Breast epithelium (tissue), 4 donors: ENCODE data around the gene MOV10. TPM values are rescaled to one million over a fixed set of nuclear protein-coding genes. Genes with fewer than 3 reads are reported as not detected.

Source experiments
- DNase-seq, 2 donors: peaks; one replicate each; pipeline ENCODE4 v3.0.0-alpha.2; 2019; ENCODE audit warnings: low spot score in 2 of 2
- H3K27ac ChIP-seq, 2 donors: fragments of 200-600 bp; sonication (generic) in 1 of 2; one replicate each; pipeline ENCODE4 v1.5.1; 2016 to 2019; ENCODE audit warnings: mild to moderate bottlenecking in 1 of 2
- H3K27me3 ChIP-seq, 2 donors: fragments of 200-600 bp; sonication (generic) in 1 of 2; one replicate each; pipeline versions ENCODE4 v1.5.1 to v1.6.0; 2017 to 2019; ENCODE audit warnings: control low read depth in 1 of 2, mild to moderate bottlenecking in 1 of 2
- H3K36me3 ChIP-seq: fragments of 200-600 bp; one replicate; pipeline ENCODE4 v1.5.1; 2019
- H3K4me1 ChIP-seq, 2 donors: fragments of 200-600 bp; sonication (generic); one replicate each; pipeline ENCODE4 v1.5.1; 2016 to 2019; ENCODE audit warnings: control low read depth in 1 of 2
- H3K4me3 ChIP-seq, 3 donors: fragments of 200-600 bp; sonication (generic); 1 replicate in 2 of 3; 2 replicates in 1 of 3; pipeline ENCODE4 v1.5.1; 2016 to 2019; ENCODE audit warnings: mild to moderate bottlenecking in 3 of 3, moderate library complexity in 2 of 3
- H3K9me3 ChIP-seq, 2 donors: fragments of 200-600 bp; sonication (generic) in 1 of 2; one replicate each; pipeline ENCODE4 v1.5.1; 2016 to 2019; ENCODE audit warnings: control low read depth in 1 of 2
- CTCF ChIP-seq, 3 donors: fragments of 450-650 bp; IDR thresholded peaks; one replicate each; pipeline ENCODE4 v1.5.1; 2016 to 2017; ENCODE audit warnings: antibody characterized with exemption in 3 of 3, mild to moderate bottlenecking in 3 of 3, moderate library complexity in 3 of 3
- POLR2A ChIP-seq: fragments of 450-650 bp; IDR thresholded peaks from one replicate; pipeline ENCODE4 v1.6.1; 2016; ENCODE audit warnings: antibody characterized with exemption, mild to moderate bottlenecking, moderate library complexity
- POLR2AphosphoS5 ChIP-seq, 3 donors: sonication (generic); formaldehyde crosslinking; IDR thresholded peaks; one replicate each; pipeline ENCODE4 v1.6.1; 2017; ENCODE audit warnings: antibody characterized with exemption in 3 of 3
- intact Hi-C: fragments of 100-400 bp; cut with DNase I; formaldehyde crosslinking; loops from one replicate; pipeline ENCODE4 v1.15.1; 2023; ENCODE audit warnings: low total_unique reads
- total RNA-seq, 3 donors: library from RNA; depleted of rRNA; stranded (reverse); fragments of >200 nt; gene quantifications; one replicate each; pipeline ENCODE4 v1.1.0, GENCODE V29; 2016

MOV10 gene
- total RNA-seq, 3 donors from 2014 or later = 14.7 to 52.2 (median 42.6) TPM

GRCh38 chr1:112748396-112748795 lies 73.9 kb downstream of the MOV10 start:
- H3K9me3 ChIP-seq = no peaks in the 10 kb centered on the region
- H3K4me3 ChIP-seq = no peak overlapping the region
- TF ChIP-seq CTCF (IDR thresholded peaks at IDR 0.05) (no peak), POLR2AphosphoS5 (IDR thresholded peaks at IDR 0.05) (no peak), POLR2A (no peak)
- no peaks in the 10 kb centered on the region for H3K4me1 ChIP-seq
- no peaks in the 10 kb centered on the region for H3K36me3 ChIP-seq
- DNase-seq = no peak
- intact Hi-C loops = no loop called here
- no peak overlapping the region for H3K27ac ChIP-seq
- H3K27me3 ChIP-seq = peaks cover 5 to 11% of the 10 kb centered on the region in 2 donors

Other genes with a start within 250 kb of the MOV10 start
- 1 to 10 TPM; 2.9 to 6.1 (median 6.0) TPM for gene WNT2B, start 165.7 kb upstream of the MOV10 start, total RNA-seq
- 10 to 100 TPM; 20.6 to 36.0 (median 25.9) TPM for gene ST7L, start 55.5 kb upstream of the MOV10 start, total RNA-seq
- gene CAPZA1, start 54.8 kb upstream of the MOV10 start, total RNA-seq = 100 to 1,000 TPM; 139 to 161 (median 142) TPM
- 100 to 1,000 TPM; 150 to 302 (median 235) TPM for gene RHOC, start 32.5 kb downstream of the MOV10 start, total RNA-seq
- 1 to 10 TPM in 2 of 3 donors, under 1 TPM in 1; 0.32 to 5.3 (median 4.9) TPM for gene PPM1J, start 40.7 kb downstream of the MOV10 start, total RNA-seq